Hepatocyte (in vitro differentiated cells): ENCODE measurements around the gene HTRA1.

Experiments used
- EZH2 ChIP-seq: fragments of 200-600 bp; sonication (generic); IDR thresholded peaks from 2 replicates; pipeline ENCODE4 v1.6.1; 2016; ENCODE audit warnings: antibody characterized with exemption, mild to moderate bottlenecking, borderline replicate concordance
- EZH2phosphoT487 ChIP-seq: fragments of 200-600 bp; sonication (generic); IDR thresholded peaks from one replicate; pipeline ENCODE4 v1.6.1; 2018; ENCODE audit warnings: antibody characterized with exemption, mild to moderate bottlenecking, low read depth, moderate library complexity; ENCODE audit not compliant: unreplicated experiment, severe bottlenecking
- TF ChIP-seq, protein P1 (sequence below): fragments of 200-600 bp; sonication (generic); IDR thresholded peaks from 2 replicates; pipeline ENCODE4 v1.5.1; 2016; ENCODE audit warnings: antibody characterized with exemption, mild to moderate bottlenecking; ENCODE audit not compliant: poor library complexity

- TF ChIP-seq, protein P1, sequence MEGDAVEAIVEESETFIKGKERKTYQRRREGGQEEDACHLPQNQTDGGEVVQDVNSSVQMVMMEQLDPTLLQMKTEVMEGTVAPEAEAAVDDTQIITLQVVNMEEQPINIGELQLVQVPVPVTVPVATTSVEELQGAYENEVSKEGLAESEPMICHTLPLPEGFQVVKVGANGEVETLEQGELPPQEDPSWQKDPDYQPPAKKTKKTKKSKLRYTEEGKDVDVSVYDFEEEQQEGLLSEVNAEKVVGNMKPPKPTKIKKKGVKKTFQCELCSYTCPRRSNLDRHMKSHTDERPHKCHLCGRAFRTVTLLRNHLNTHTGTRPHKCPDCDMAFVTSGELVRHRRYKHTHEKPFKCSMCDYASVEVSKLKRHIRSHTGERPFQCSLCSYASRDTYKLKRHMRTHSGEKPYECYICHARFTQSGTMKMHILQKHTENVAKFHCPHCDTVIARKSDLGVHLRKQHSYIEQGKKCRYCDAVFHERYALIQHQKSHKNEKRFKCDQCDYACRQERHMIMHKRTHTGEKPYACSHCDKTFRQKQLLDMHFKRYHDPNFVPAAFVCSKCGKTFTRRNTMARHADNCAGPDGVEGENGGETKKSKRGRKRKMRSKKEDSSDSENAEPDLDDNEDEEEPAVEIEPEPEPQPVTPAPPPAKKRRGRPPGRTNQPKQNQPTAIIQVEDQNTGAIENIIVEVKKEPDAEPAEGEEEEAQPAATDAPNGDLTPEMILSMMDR, result no peak
- TF ChIP-seq EZH2phosphoT487 (no peak), EZH2 (no peak)
These were observed 40.2 kb upstream of the HTRA1 start for GRCh38 chr10:122421054-122421625.
